Choroid plexus epithelial cell (primary cell): ENCODE measurements around the gene MTCL1.

Experiments
- DNase-seq: peaks from one replicate; pipeline ENCODE4 v3.0.0-alpha.2; 2010; ENCODE audit warnings: low read depth
- H3K4me3 ChIP-seq: 2 replicates; pipeline ENCODE4 v1.5.1; 2011; ENCODE audit warnings: low read depth, mild to moderate bottlenecking, control low read depth, low read length, moderate library complexity
- TF ChIP-seq, protein P1 (sequence below): conservative IDR thresholded peaks from 2 replicates; pipeline ENCODE4 v1.5.1; 2011; ENCODE audit warnings: low read depth, mild to moderate bottlenecking, control low read depth, inconsistent platforms, low read length, moderate library complexity

Gene MTCL1

DNA sequence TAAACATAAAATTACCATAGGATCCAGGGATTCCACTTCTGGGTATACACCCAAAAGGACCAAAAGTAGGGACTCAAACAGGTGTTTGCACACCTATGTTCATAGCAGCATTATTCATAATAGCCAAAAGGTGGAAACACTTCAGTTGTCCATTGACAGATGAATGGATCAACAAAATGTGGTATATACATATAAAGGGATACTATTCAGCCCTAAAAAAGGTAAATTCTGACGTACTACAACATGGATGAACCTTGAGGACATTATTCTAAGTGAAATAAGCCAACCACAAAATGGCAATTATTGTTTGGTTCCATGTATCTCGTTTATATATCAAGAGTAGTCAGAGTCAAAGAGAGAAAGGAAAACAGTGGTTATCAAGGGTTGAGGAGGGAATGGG, 128.1 kb downstream of the MTCL1 start:
- no peak for DNase-seq
- H3K4me3 ChIP-seq: no peak overlapping the region
- TF ChIP-seq, protein P1, sequence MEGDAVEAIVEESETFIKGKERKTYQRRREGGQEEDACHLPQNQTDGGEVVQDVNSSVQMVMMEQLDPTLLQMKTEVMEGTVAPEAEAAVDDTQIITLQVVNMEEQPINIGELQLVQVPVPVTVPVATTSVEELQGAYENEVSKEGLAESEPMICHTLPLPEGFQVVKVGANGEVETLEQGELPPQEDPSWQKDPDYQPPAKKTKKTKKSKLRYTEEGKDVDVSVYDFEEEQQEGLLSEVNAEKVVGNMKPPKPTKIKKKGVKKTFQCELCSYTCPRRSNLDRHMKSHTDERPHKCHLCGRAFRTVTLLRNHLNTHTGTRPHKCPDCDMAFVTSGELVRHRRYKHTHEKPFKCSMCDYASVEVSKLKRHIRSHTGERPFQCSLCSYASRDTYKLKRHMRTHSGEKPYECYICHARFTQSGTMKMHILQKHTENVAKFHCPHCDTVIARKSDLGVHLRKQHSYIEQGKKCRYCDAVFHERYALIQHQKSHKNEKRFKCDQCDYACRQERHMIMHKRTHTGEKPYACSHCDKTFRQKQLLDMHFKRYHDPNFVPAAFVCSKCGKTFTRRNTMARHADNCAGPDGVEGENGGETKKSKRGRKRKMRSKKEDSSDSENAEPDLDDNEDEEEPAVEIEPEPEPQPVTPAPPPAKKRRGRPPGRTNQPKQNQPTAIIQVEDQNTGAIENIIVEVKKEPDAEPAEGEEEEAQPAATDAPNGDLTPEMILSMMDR: no peak

DNA sequence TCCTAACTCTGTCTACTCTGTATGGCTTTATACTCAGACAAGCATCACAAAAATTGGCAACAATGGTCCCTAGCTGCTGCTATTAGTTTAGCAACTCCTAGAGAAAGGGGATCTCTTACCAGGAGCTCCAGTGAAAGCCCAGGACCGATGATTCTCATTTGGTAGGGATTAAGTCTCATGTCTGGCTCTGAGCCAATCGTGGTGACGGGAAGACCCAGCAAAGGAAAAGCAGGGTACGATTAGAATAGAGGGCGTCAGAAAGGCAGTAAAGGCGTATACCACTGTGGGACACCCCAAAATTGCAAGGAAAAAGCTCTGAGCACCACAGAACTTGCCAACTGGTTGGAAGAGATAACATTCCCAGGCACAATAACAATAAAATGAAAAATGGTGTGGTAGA, 129.5 kb downstream of the MTCL1 start:
- no peak overlapping the region for H3K4me3 ChIP-seq
- no peak for DNase-seq
- TF ChIP-seq, protein P1: no peak

DNA sequence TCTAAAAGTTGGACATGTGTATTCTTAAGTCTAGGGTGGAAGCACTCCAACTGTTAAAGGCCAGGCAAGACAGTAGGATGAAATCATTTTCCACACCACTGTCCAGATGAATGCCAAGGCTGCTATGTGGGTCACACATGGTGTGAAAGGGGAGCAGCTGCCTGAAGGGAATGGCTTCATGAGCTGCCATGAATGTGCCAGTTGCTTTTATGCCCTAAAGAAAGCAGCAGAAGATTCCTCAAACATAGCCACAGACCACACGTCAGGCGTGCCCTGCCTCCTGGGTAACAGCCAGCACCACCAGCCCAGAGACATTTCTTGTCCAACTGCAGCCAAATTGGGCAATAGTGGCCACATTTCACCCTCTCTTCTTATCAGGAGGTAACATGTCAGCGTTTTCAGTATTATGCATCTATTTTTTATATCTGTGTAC, 130.2 kb downstream of the MTCL1 start:
- no peak overlapping the region for H3K4me3 ChIP-seq
- no peak for DNase-seq
- TF ChIP-seq, protein P1: no peak

DNA sequence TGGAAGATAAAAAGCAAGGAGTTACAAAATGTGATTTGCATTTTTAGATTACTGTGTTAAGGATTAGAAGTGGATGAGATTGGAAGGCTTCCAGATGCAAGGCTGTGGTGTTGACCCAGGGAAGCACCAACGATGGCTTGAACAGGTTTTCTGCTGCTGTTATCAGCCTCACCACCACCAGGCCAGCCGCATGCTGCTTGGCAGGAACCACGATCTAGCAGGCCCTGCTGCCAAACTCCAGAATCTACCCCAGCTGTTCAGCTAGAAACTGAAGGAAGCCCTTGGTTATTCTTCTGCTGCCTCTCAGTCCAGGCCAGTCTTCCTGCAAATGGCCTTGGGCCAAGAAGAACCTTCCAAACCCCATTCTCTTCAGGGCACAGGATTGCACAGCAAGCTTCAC, 133.9 kb downstream of the MTCL1 start:
- TF ChIP-seq, protein P1: no peak
- DNase-seq: peak; percentile 27
- no peak overlapping the region for H3K4me3 ChIP-seq

DNA sequence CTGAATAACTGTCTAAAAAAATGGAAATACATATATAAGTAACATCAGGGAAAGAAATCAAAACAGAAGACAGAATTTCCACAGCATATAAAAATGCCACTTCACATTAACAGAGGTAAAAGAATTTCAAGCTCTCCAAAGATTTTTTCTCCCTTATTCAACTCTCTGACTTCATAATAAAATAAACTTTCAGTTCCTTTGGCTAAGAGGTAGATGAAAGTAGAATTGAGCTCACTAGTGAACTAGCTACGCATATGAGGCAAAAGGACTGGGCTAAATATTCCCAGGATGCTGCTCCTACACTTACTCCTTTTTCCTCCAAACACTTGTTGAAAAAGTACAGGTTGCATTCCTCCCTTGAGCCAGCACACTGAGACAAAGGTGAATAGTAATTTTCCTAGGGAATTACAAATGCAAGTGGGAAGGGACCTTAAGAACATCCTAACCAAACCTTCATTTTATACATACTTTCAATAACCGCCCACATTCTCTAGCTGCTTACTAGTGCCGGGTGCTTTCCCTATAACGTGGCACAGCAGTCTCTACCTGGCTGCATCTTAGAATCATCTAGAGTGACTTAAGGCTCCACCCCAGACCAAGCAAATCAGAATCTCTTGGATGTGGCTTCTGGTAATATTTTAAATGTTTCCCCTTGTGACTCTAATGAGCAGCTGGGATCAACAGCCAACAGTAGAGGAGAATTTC, 136.6 kb downstream of the MTCL1 start:
- H3K4me3 ChIP-seq: no peak overlapping the region
- TF ChIP-seq, protein P1: no peak
- DNase-seq: peak; percentile 34

DNA sequence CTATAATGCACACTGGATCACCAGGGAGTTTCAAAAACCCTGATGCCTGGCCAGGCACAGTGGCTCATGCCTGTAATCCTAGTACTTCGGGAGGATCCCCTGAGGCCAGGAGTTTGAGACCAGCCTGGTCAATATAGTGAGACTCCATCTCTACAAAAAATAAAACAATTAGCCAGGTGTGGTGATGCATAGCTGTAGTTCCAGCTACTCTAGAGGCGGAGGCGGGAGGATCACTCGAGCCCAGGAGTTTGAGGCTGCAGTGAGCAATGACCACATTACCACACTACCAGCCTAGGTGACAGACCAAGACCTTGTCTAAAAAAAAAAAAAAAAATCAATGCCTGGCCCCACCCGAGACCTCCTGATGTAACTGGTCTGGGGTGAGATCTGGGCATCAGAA, 137.2 kb downstream of the MTCL1 start:
- no peak overlapping the region for H3K4me3 ChIP-seq
- DNase-seq: no peak
- TF ChIP-seq, protein P1: no peak

DNA sequence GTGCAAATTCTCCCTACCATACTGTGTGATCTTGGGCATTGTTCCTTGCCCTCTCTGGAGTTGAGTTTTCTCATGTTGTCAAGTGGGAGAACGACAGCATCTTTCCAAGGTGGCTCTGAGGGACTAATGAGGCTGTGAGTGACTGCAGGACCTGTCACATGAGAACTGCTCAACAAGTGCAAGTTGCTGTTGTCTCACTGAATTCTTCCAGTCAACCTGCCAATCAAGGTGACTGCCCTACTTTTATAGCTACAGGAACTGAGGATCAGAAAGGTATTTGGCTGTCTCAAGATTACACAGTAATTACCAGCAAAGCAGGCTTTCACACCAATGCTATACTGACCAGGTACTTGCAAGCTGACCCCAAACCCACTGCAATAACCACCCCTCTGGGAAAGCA, 137.6 kb downstream of the MTCL1 start:
- TF ChIP-seq, protein P1: no peak
- no peak overlapping the region for H3K4me3 ChIP-seq
- DNase-seq: no peak
